ENCODE measurements around the gene PALLD.

PALLD gene

GRCh38 chr4:168577624-168578023 is 80.8 kb downstream of the PALLD start:
- DNase-seq (ENCODE audit: low spot score): no peak
- no peak overlapping the region for H3K27ac ChIP-seq
- no peak overlapping the region for H3K4me3 ChIP-seq
- TF ChIP-seq CTCF (IDR thresholded peaks at IDR 0.05): no peak

- TF ChIP-seq CTCF (IDR thresholded peaks at IDR 0.05): no peak
- H3K27ac ChIP-seq: no peak overlapping the region
- no peak overlapping the region for H3K4me3 ChIP-seq
- no peak for DNase-seq (ENCODE audit: low spot score)
Observed at GRCh38 chr4:168580228-168580627, 83.4 kb downstream of the PALLD start.

- no peak for DNase-seq (ENCODE audit: low spot score)
- no peak overlapping the region for H3K27ac ChIP-seq
- TF ChIP-seq CTCF (IDR thresholded peaks at IDR 0.05): no peak
Observed at GRCh38 chr4:168584321-168584771, 87.5 kb downstream of the PALLD start.

GRCh38 chr4:168585168-168586091 is 88.6 kb downstream of the PALLD start:
- peak; percentile 87 for DNase-seq (ENCODE audit: low spot score)
- Histone ChIP-seq H3K27ac (no peak overlapping the region), H3K4me3 (no peak overlapping the region)
- TF ChIP-seq CTCF (IDR thresholded peaks at IDR 0.05): peak; percentile 61

More at GRCh38 chr4:168584321-168584771, 87.5 kb downstream of the PALLD start:
- H3K4me3 ChIP-seq: no peak overlapping the region

GRCh38 chr4:168586926-168587325 is 90.1 kb downstream of the PALLD start:
- no peak for TF ChIP-seq CTCF (IDR thresholded peaks at IDR 0.05)
- peak overlapping the region; percentile 37 for H3K4me3 ChIP-seq
- no peak for DNase-seq (ENCODE audit: low spot score)
- peak overlapping the region; percentile 14 to 83 for H3K27ac ChIP-seq

GRCh38 chr4:168587411-168588125 is 90.7 kb downstream of the PALLD start:
- no peak for DNase-seq (ENCODE audit: low spot score)
- Histone ChIP-seq H3K27ac (peak overlapping the region; percentile 14 to 83), H3K4me3 (peak overlapping the region; percentile 37)

More at GRCh38 chr4:168587411-168588125, 90.7 kb downstream of the PALLD start:
- no peak for TF ChIP-seq CTCF (IDR thresholded peaks at IDR 0.05)

Data from coronary artery (tissue), 2 donors.